Pancreas (tissue), 10 donors: ENCODE data around the gene C2orf42. TPM values are rescaled to one million over a fixed set of nuclear protein-coding genes. Genes with fewer than 3 reads are reported as not detected.
"Not testable (repeated sequence)": the region's sequence is repeated elsewhere in the genome, so short reads cannot be mapped to it uniquely, and the experiment has no call there.

Experiments
- ATAC-seq, 4 donors: fragments of 200-7000 bp; cut with Tn5 transposase; one replicate each; pipeline versions ENCODE4 v1.8.0 to v1.9.1; 2020; ENCODE audit warnings: mild to moderate bottlenecking in 4 of 4, moderate library complexity in 4 of 4
- DNase-seq, 6 donors: peaks; one replicate each; pipeline ENCODE4 v3.0.0-alpha.2; 2020
- FAIRE-seq: peaks from 2 replicates; lab custom pipeline; 2012; peaks lifted over from hg19 to GRCh38; lab: Jason Lieb, UNC
- H3K27ac ChIP-seq, 4 donors: fragments of 200-600 bp; sonication (generic); 1 replicate in 3 of 4; 2 replicates in 1 of 4; pipeline versions ENCODE4 v1.5.0 to v1.8.0; 2020
- H3K27me3 ChIP-seq, 4 donors: fragments of 200-600 bp; one replicate each; pipeline ENCODE4 v1.8.0; 2021
- H3K36me3 ChIP-seq, 3 donors: fragments of 200-600 bp; sonication (generic) in 1 of 3; one replicate each; pipeline versions ENCODE4 v1.5.0 to v1.8.0; 2020 to 2021
- H3K4me1 ChIP-seq, 3 donors: fragments of 200-600 bp; one replicate each; pipeline ENCODE4 v1.8.0; 2021
- H3K4me3 ChIP-seq, 4 donors: fragments of 200-600 bp; sonication (generic) in 2 of 4; one replicate each; pipeline versions ENCODE4 v1.5.0 to v1.8.0; 2020 to 2021
- H3K9me3 ChIP-seq, 4 donors: fragments of 200-600 bp; one replicate each; pipeline ENCODE4 v1.8.0; 2021
- CTCF ChIP-seq, 4 donors: fragments of 200-600 bp; sonication (generic) in 3 of 4; IDR thresholded peaks; one replicate each; pipeline versions ENCODE4 v1.5.0 to v1.8.0; 2021; ENCODE audit warnings: antibody characterized with exemption in 4 of 4
- WGBS, 2 donors: extraction: QIAGEN DNeasy Blood & Tissue Kit; methylation state at CpG; one replicate each; pipeline ENCODE4 v1.1.7; 2013; 5-methylcytosine and 5-hydroxymethylcytosine counted together
- intact Hi-C, 3 donors: fragments of 100-400 bp; cut with DNase I; formaldehyde crosslinking; loops; one replicate each; pipeline versions ENCODE4 v1.11.1 to v1.14.2; 2022
- polyA plus RNA-seq, 2 donors: library from polyadenylated mRNA; stranded (reverse); fragments of 200-250 nt; gene quantifications; one replicate each; pipeline ENCODE4 v1.2.3, GENCODE V29; 2013
- total RNA-seq, 6 donors: library from RNA; stranded (reverse); fragmentation: NEBNext Ultra II Directional in 4 of 6; extraction: Animal tissue kit (Norgen Biotek cat#: 25700) in 4 of 6; gene quantifications; one replicate each; pipeline versions ENCODE4 v1.2.1 to v1.2.4, GENCODE V29; 2021 to 2023
- donor health status: healthy with polysubstance abuse.
- donor health status: DM: no; HTN: no; CAD: no; lungs with moderate emphysema.
- donor health status: DM: no; HTN: no; CAD: no.
- donor health status: control.
- donor health status: control.
- donor health status: Bipolar disorder and iron deficiency.
- donor health status: DM: yes; HTN: yes; CAD: no.
- donor health status: DM: no; HTN: no; CAD: no.
- donor health status: DM: no; HTN: no; CAD: no.
- donor health status: DM: yes; HTN: yes; CAD: no.

The C2orf42 gene
- total RNA-seq = 10 to 100 TPM in 1 of 6 donors, 1 to 10 TPM in 5; 5.3 to 12.5 (median 7.2) TPM
- 1 to 10 TPM; 4.5 to 7.7 TPM for polyA plus RNA-seq

- peak; percentile 92 to 97 (median 95) for DNase-seq
- TF ChIP-seq CTCF (IDR thresholded peaks at IDR 0.05) = no peak
- Histone ChIP-seq H3K27ac (peak within 1 kb of the TSS; percentile 87 to 95 (median 92)), H3K4me1 (peaks cover 0 to 4% (median 0%) of the 10 kb centered on the region in 3 donors), H3K4me3 (peak within 1 kb of the TSS; percentile 49 to 75 (median 70)), H3K9me3 (no peaks in the 10 kb centered on the region), H3K36me3 (no peaks in the 10 kb centered on the region), H3K27me3 (no peaks in the 10 kb centered on the region)
- peak; percentile 96 to 99 (median 98) for ATAC-seq
- 0% methylated on average over 59 to 60 of the region's 60 CpGs for WGBS, 2 donors
- intact Hi-C loops = no loop called here
- FAIRE-seq = no peak
Measured at GRCh38 chr2:70190418-70191243, at the start of gene C2orf42. C2orf42 (minus strand) TSS chr2:70191019; CDS start chr2:70181985, 9,034 bp downstream.

GRCh38 chr2:70240599-70240998 is 49.8 kb upstream of the C2orf42 start:
- DNase-seq = no peak
- no peaks in the 10 kb centered on the region for H3K9me3 ChIP-seq
- 85 to 92% methylated on average over 3 of the region's 3 CpGs for WGBS, 2 donors
- FAIRE-seq = no peak
- H3K27me3 ChIP-seq = no peaks in the 10 kb centered on the region
- TF ChIP-seq CTCF (IDR thresholded peaks at IDR 0.05) = no peak
- intact Hi-C loops = no loop called here
- H3K27ac ChIP-seq = no peak overlapping the region
- no peak overlapping the region for H3K4me3 ChIP-seq
- peaks cover 0 to 11% (median 5%) of the 10 kb centered on the region in 3 donors for H3K4me1 ChIP-seq
- no peak for ATAC-seq
- H3K36me3 ChIP-seq = no peaks in the 10 kb centered on the region

- intact Hi-C loops = no loop called here
- ATAC-seq (peak in 3 of 4 donors; percentile 37 to 67 (median 39)), FAIRE-seq (no peak), DNase-seq (no peak)
- Histone ChIP-seq H3K27ac (peak overlapping the region in 1 of 4 donors; percentile 22), H3K9me3 (no peaks in the 10 kb centered on the region), H3K36me3 (peaks cover 0 to 33% (median 12%) of the 10 kb centered on the region in 3 donors), H3K4me3 (no peak overlapping the region), H3K4me1 (no peaks in the 10 kb centered on the region), H3K27me3 (no peaks in the 10 kb centered on the region)
- 21 to 30% methylated on average over 3 of the region's 3 CpGs for WGBS, 2 donors
- TF ChIP-seq CTCF (IDR thresholded peaks at IDR 0.05) = no peak
Measured at GRCh38 chr2:70233926-70234325, 43.1 kb upstream of the C2orf42 start.

GRCh38 chr2:70226781-70227180 is 36.0 kb upstream of the C2orf42 start:
- no peak for TF ChIP-seq CTCF (IDR thresholded peaks at IDR 0.05)
- FAIRE-seq = no peak
- Histone ChIP-seq H3K9me3 (no peaks in the 10 kb centered on the region), H3K4me3 (no peak overlapping the region), H3K36me3 (peaks cover 3 to 72% (median 28%) of the 10 kb centered on the region in 3 donors), H3K27me3 (no peaks in the 10 kb centered on the region), H3K27ac (no peak overlapping the region), H3K4me1 (no peaks in the 10 kb centered on the region)
- intact Hi-C loops = no loop called here
- DNase-seq = no peak
- 85 to 89% methylated on average over 2 of the region's 2 CpGs for WGBS, 2 donors
- ATAC-seq = no peak

- 96 to 97% methylated on average over 3 of the region's 3 CpGs for WGBS, 2 donors
- DNase-seq, intact Hi-C loops, H3K27ac ChIP-seq, ATAC-seq, H3K27me3 ChIP-seq, FAIRE-seq, H3K4me1 ChIP-seq, H3K4me3 ChIP-seq, H3K9me3 ChIP-seq: not testable (repeated sequence)
- peaks cover 4 to 64% (median 23%) of the 10 kb centered on the region in 3 donors for H3K36me3 ChIP-seq
Measured at GRCh38 chr2:70223305-70223704, 32.5 kb upstream of the C2orf42 start.
